ENCODE data around the gene WDR64.

GRCh38 chr1:241614572-241614971 is 37.5 kb upstream of the WDR64 start:
- TF ChIP-seq MAX (IDR thresholded peaks at IDR 0.05) (no peak), TAF1 (conservative IDR thresholded peaks at IDR 0.05) (no peak), REST (IDR thresholded peaks at IDR 0.05) (no peak), CTCF (IDR thresholded peaks at IDR 0.05; ENCODE audit: low read depth, low read length, missing input control) (no peak), RAD21 (IDR thresholded peaks at IDR 0.05) (no peak), SP1 (IDR thresholded peaks at IDR 0.05) (no peak), ATF3 (IDR thresholded peaks at IDR 0.05) (no peak), HNF4G (IDR thresholded peaks at IDR 0.05) (no peak), EGR1 (IDR thresholded peaks at IDR 0.05; ENCODE audit: low read depth in 2 of 2) (no peak), HNF4A (conservative IDR thresholded peaks at IDR 0.05) (no peak), RXRA (IDR thresholded peaks at IDR 0.05) (no peak), YY1 (IDR thresholded peaks at IDR 0.05) (no peak)

Measured in liver (tissue), 3 donors.